CD14-positive monocyte (primary cell): ENCODE data around the gene KDM1B. TPM values are rescaled to one million over a fixed set of nuclear protein-coding genes. Genes with fewer than 3 reads are reported as not detected.
A peak's percentile ranks its signal among the peaks of the same experiment; 100 is the strongest.

ENCODE experiments used
- DNase-seq, 3 donors: peaks; one replicate each; pipeline ENCODE4 v3.0.0-alpha.2; 2011 to 2022
- H2AFZ ChIP-seq: 2 replicates; pipeline ENCODE4 v1.6.0; 2012; ENCODE audit warnings: mild to moderate bottlenecking, low read depth, low read length, inconsistent platforms; ENCODE audit not compliant: insufficient read depth, poor library complexity, severe bottlenecking
- H3K27ac ChIP-seq, 2 donors: 1 replicate in 1 of 2; 2 replicates in 1 of 2; pipeline ENCODE4 v1.5.1; 2012 to 2013; ENCODE audit warnings: low read length in 2 of 2, control low read depth in 1 of 2, inconsistent platforms in 1 of 2, low read depth in 1 of 2, mild to moderate bottlenecking in 1 of 2
- H3K27me3 ChIP-seq, 2 donors: one replicate each; pipeline versions ENCODE4 v1.6.0 to v1.6.1; 2011 to 2013; ENCODE audit warnings: low read length in 2 of 2; ENCODE audit not compliant: control insufficient read depth in 2 of 2, insufficient read depth in 2 of 2
- H3K36me3 ChIP-seq, 2 donors: replicated peaks in 1 of 2; 1 replicate in 1 of 2; 2 replicates in 1 of 2; pipeline versions ENCODE4 v1.5.1 to v1.6.1; 2012 to 2013; ENCODE audit warnings: low read length in 2 of 2, control low read depth in 1 of 2, inconsistent platforms in 1 of 2, mild to moderate bottlenecking in 1 of 2; ENCODE audit not compliant: insufficient read depth in 2 of 2, control insufficient read depth in 1 of 2
- H3K4me1 ChIP-seq, 2 donors: 1 replicate in 1 of 2; 2 replicates in 1 of 2; pipeline versions ENCODE4 v1.5.1 to v1.6.1; 2012 to 2013; ENCODE audit warnings: low read length in 2 of 2, control low read depth in 1 of 2, inconsistent platforms in 1 of 2, mild to moderate bottlenecking in 1 of 2, moderate library complexity in 1 of 2; ENCODE audit not compliant: insufficient read depth in 2 of 2, control insufficient read depth in 1 of 2
- H3K4me2 ChIP-seq: replicated peaks from 2 replicates; pipeline ENCODE3; 2012; ENCODE audit warnings: low read length, moderate library complexity, mild to moderate bottlenecking; ENCODE audit not compliant: poor library complexity, severe bottlenecking; ENCODE audit errors: extremely low read depth
- H3K4me3 ChIP-seq, 3 experiments: fragments of 200-600 bp in 1 of 3; sonication (generic) in 1 of 3; replicated peaks in 1 of 3; 1 replicate in 2 of 3; 2 replicates in 1 of 3; pipeline ENCODE4 v1.5.1; 2011 to 2013; ENCODE audit warnings: low read length in 3 of 3, mild to moderate bottlenecking in 3 of 3, control low read depth in 2 of 3, low read depth in 2 of 3, inconsistent platforms in 1 of 3, moderate library complexity in 1 of 3
- H3K79me2 ChIP-seq: 2 replicates; pipeline ENCODE4 v1.6.0; 2012; ENCODE audit warnings: mild to moderate bottlenecking, control low read depth, inconsistent platforms, low read length, moderate library complexity; ENCODE audit not compliant: insufficient read depth
- H3K9ac ChIP-seq: 2 replicates; pipeline ENCODE4 v1.6.0; 2017; ENCODE audit warnings: low read length, mild to moderate bottlenecking; ENCODE audit not compliant: insufficient read depth, poor library complexity, severe bottlenecking
- H3K9me3 ChIP-seq, 2 donors: replicated peaks in 1 of 2; 1 replicate in 1 of 2; 2 replicates in 1 of 2; pipeline versions ENCODE4 v1.5.1 to v1.6.1; 2012 to 2013; ENCODE audit warnings: low read length in 2 of 2, control low read depth in 1 of 2; ENCODE audit not compliant: control insufficient read depth in 1 of 2, insufficient read depth in 1 of 2
- H4K20me1 ChIP-seq: 2 replicates; pipeline ENCODE4 v1.6.0; 2012; ENCODE audit warnings: mild to moderate bottlenecking, low read length, control low read depth, moderate library complexity; ENCODE audit not compliant: insufficient read depth
- H3K27ac Mint-ChIP-seq, 7 donors: one replicate each; pipeline ENCODE4 v1.8.0; 2020; ENCODE audit warnings: mild to moderate bottlenecking in 7 of 7, mixed read lengths in 7 of 7, moderate library complexity in 6 of 7, inconsistent platforms in 2 of 7
- H3K27me3 Mint-ChIP-seq, 3 donors: one replicate each; pipeline ENCODE4 v1.8.0; 2021 to 2022; ENCODE audit warnings: low read depth in 3 of 3, mild to moderate bottlenecking in 3 of 3, mixed read lengths in 3 of 3, moderate library complexity in 3 of 3, inconsistent platforms in 1 of 3
- H3K36me3 Mint-ChIP-seq, 2 donors: one replicate each; pipeline ENCODE4 v1.8.0; 2020; ENCODE audit warnings: mixed read lengths in 2 of 2, inconsistent platforms in 1 of 2, mild to moderate bottlenecking in 1 of 2
- H3K4me1 Mint-ChIP-seq: one replicate; pipeline ENCODE4 v1.8.0; 2020; ENCODE audit warnings: mild to moderate bottlenecking, mixed read lengths
- H3K4me3 Mint-ChIP-seq, 2 donors: one replicate each; pipeline ENCODE4 v1.8.0; 2020; ENCODE audit warnings: mild to moderate bottlenecking in 2 of 2, mixed read lengths in 2 of 2, moderate library complexity in 1 of 2
- H3K9me3 Mint-ChIP-seq, 7 donors: one replicate each; pipeline ENCODE4 v1.8.0; 2020 to 2022; ENCODE audit warnings: mixed read lengths in 7 of 7, mild to moderate bottlenecking in 6 of 7, moderate library complexity in 6 of 7, inconsistent platforms in 2 of 7
- WGBS: methylation state at CpG from one replicate; pipeline ENCODE4 v1.1.5; 2013; ENCODE audit warnings: missing lambda C conversion rate; ENCODE audit not compliant: insufficient coverage; 5-methylcytosine and 5-hydroxymethylcytosine counted together
- intact Hi-C, 2 donors: fragments of 100-400 bp; cut with micrococcal nuclease; formaldehyde crosslinking; loops; one replicate each; pipeline versions ENCODE4 v1.15.0 to v1.15.1; 2023
- polyA plus RNA-seq, 3 donors: library from polyadenylated mRNA; depleted of rRNA in 1 of 3; unstranded in 2 of 3; stranded (reverse) in 1 of 3; fragments of 300-500 nt in 2 of 3; fragments of >200 nt in 1 of 3; fragmentation: Illumina TruSeq in 2 of 3; gene quantifications; 1 replicate in 2 of 3; 2 replicates in 1 of 3; pipeline ENCODE4 v1.2.3, GENCODE V29; 2012 to 2021
- TF ChIP-seq, protein P1 (sequence below): fragments of 200-600 bp; IDR thresholded peaks from one replicate; pipeline ENCODE4 v1.8.0; 2022; ENCODE audit warnings: antibody characterized with exemption, mild to moderate bottlenecking

Gene KDM1B
- polyA plus RNA-seq, 3 donors = 4.4 to 50.8 (median 24.1) TPM

DNA sequence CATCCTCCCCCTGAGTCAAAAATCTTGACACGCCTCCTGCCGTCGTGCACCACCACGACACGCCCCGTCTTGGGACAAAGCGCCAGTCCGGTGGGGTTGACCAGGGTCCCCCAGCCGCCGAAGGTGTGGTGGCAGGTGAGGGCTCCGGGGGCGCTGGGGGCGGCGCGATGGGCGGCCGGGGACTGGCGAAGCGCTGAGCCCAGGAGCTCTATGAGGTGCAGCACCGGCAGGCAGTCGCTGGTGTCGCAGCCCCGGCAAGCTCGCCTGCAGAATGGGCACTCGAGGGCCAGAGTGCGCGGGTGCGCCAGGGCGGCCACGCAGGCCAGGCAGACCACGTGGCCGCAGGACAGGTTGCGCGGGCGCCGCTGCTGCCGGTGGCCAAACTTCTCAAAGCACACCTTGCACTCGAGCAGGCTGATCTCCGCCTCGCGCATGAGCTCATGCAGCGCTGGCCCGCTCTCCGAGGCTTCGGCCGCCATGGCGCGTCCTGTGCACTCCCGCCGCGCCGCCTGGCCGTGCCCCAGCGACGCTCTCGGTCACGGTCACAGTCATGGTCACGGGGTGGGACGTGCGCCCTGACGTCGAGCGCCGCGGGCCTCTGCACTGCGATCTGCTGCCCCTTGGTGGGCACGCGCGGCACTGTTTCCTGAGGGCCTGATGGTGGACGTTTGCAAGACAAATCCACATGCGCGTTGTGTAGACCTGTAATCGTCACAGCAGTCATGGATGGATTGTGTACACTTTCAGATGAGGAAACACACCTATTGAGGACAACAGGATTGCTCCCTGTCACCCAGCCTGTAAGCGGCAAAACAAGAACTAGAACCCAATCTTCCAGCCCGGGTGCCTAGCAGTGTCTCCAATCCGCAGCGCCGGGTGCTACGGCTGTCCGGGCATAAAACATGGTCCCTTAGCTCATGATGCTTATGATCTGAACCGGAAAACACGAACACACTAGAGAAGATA is 32.8 kb upstream of the KDM1B start, which contains the start of gene NHLRC1:
Gene NHLRC1, minus strand, starts transcription at position 550 of the 966 bp plus-strand sequence. Its CDS starts 71 bp downstream, at position 479.
- Histone ChIP-seq H3K9me3 (no peaks in the 10 kb centered on the region), H3K9ac (peak within 1 kb of the TSS; percentile 60), H3K79me2 (no peaks in the 10 kb centered on the region), H3K27ac (peak within 1 kb of the TSS in 1 of 2 donors; percentile 74), H3K4me3 (peak within 1 kb of the TSS; percentile 26 to 69 (median 26)), H3K27me3 (no peaks in the 10 kb centered on the region), H2AFZ (peak within 1 kb of the TSS; percentile 97), H3K36me3 (no peaks in the 10 kb centered on the region), H3K4me1 (peaks cover 10 to 18% of the 10 kb centered on the region in 2 donors), H3K4me2 (peak within 1 kb of the TSS; percentile 72), H4K20me1 (no peaks in the 10 kb centered on the region)
- no peaks in the 10 kb centered on the region for H3K36me3 Mint-ChIP-seq
- H3K27me3 Mint-ChIP-seq = peaks cover 0 to 3% (median 2%) of the 10 kb centered on the region in 3 donors
- no peaks in the 10 kb centered on the region for H3K9me3 Mint-ChIP-seq
- DNase-seq = peak; percentile 89 to 95 (median 92)
- peak within 1 kb of the TSS; percentile 62 to 89 (median 77) for H3K27ac Mint-ChIP-seq
- H3K4me3 Mint-ChIP-seq = peak within 1 kb of the TSS; percentile 68 to 81
- WGBS = 18% methylated on average over 75 of the region's 82 CpGs
- intact Hi-C loops = loop anchor here (5.0 to 10.0 kb wide), 4 partner anchors 128 to 968 kb away; partner anchors contain the start of gene KIF13A (in 1 of the 2)
- TF ChIP-seq, protein P1, sequence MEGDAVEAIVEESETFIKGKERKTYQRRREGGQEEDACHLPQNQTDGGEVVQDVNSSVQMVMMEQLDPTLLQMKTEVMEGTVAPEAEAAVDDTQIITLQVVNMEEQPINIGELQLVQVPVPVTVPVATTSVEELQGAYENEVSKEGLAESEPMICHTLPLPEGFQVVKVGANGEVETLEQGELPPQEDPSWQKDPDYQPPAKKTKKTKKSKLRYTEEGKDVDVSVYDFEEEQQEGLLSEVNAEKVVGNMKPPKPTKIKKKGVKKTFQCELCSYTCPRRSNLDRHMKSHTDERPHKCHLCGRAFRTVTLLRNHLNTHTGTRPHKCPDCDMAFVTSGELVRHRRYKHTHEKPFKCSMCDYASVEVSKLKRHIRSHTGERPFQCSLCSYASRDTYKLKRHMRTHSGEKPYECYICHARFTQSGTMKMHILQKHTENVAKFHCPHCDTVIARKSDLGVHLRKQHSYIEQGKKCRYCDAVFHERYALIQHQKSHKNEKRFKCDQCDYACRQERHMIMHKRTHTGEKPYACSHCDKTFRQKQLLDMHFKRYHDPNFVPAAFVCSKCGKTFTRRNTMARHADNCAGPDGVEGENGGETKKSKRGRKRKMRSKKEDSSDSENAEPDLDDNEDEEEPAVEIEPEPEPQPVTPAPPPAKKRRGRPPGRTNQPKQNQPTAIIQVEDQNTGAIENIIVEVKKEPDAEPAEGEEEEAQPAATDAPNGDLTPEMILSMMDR = peak; percentile 90
- peaks cover 13% of the 10 kb centered on the region for H3K4me1 Mint-ChIP-seq

DNA sequence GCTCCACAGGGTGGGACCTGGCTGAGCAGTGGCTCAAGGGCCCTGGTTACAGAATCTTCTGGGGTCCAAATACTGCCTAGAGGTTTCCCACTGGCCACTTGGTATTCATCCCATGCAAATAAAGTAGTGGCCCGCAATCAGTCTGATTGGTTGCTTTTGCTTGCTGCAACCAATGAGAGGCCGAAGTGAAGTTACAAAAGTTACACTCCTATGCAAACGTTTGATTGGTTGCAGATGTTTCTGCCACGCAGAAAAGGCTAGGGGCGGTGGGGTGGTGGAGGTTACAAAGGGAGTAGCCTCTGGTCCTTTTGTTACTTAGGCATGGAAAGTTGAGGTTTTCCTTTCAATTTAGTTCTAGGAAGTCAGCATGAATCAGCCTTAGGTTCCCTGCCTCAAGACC is 29.1 kb upstream of the KDM1B start:
- Mint-ChIP-seq H3K27ac (no peak overlapping the region), H3K4me3 (no peak overlapping the region), H3K36me3 (peaks cover 26 to 34% of the 10 kb centered on the region in 2 donors), H3K4me1 (peaks cover 11% of the 10 kb centered on the region), H3K27me3 (peaks cover 0 to 2% (median 1%) of the 10 kb centered on the region in 3 donors), H3K9me3 (no peaks in the 10 kb centered on the region)
- Histone ChIP-seq H3K27me3 (no peaks in the 10 kb centered on the region), H3K4me1 (peaks cover 10 to 18% of the 10 kb centered on the region in 2 donors), H3K9ac (no peak overlapping the region), H3K27ac (no peak overlapping the region), H4K20me1 (no peaks in the 10 kb centered on the region), H3K4me2 (no peak overlapping the region), H3K9me3 (no peaks in the 10 kb centered on the region), H3K36me3 (peaks cover 24 to 33% of the 10 kb centered on the region in 2 donors), H2AFZ (no peak overlapping the region), H3K79me2 (no peaks in the 10 kb centered on the region), H3K4me3 (no peak overlapping the region)
- no peak for DNase-seq
- TF ChIP-seq, protein P1 = no peak
- 78% methylated on average over 3 of the region's 5 CpGs for WGBS
- intact Hi-C loops = loop anchor here (10.0 kb wide), 3 partner anchors 131 to 971 kb away; no protein-coding TSS in a partner anchor
